ENCODE results near the gene PEAK1.

- no peak for TF ChIP-seq POLR2A (IDR thresholded peaks at IDR 0.05; ENCODE audit: low read length)
- TF ChIP-seq GATA1 (IDR thresholded peaks at IDR 0.05; ENCODE audit: low read depth, low read length), result no peak
Observed at GRCh38 chr15:77243135-77243534, 176.8 kb downstream of the PEAK1 start.

Measured in erythroblast (primary cell).